IPS-18a (cell line): Measurements from ENCODE around the gene CD300LG.
"Not testable (repeated sequence)": the region's sequence is repeated elsewhere in the genome, so short reads cannot be mapped to it uniquely, and the experiment has no call there.

Source experiments
- H3K27ac ChIP-seq: one replicate; pipeline ENCODE4 v1.5.1; 2013; ENCODE audit warnings: low read length
- H3K27me3 ChIP-seq: one replicate; pipeline ENCODE4 v1.6.1; 2013; ENCODE audit warnings: mild to moderate bottlenecking, low read length; ENCODE audit not compliant: control insufficient read depth, insufficient read depth
- H3K36me3 ChIP-seq: one replicate; pipeline ENCODE4 v1.6.1; 2013; ENCODE audit warnings: low read depth, low read length; ENCODE audit not compliant: control insufficient read depth
- H3K4me1 ChIP-seq: one replicate; pipeline ENCODE4 v1.6.1; 2013; ENCODE audit warnings: low read depth, low read length; ENCODE audit not compliant: control insufficient read depth
- H3K4me3 ChIP-seq: one replicate; pipeline ENCODE4 v1.5.1; 2013; ENCODE audit warnings: low read length
- H3K9ac ChIP-seq: one replicate; pipeline ENCODE4 v1.6.1; 2013; ENCODE audit warnings: mild to moderate bottlenecking, low read length, moderate library complexity
- H3K9me3 ChIP-seq: one replicate; pipeline ENCODE4 v1.6.1; 2013; ENCODE audit warnings: low read depth, low read length; ENCODE audit not compliant: control insufficient read depth

Gene CD300LG

DNA sequence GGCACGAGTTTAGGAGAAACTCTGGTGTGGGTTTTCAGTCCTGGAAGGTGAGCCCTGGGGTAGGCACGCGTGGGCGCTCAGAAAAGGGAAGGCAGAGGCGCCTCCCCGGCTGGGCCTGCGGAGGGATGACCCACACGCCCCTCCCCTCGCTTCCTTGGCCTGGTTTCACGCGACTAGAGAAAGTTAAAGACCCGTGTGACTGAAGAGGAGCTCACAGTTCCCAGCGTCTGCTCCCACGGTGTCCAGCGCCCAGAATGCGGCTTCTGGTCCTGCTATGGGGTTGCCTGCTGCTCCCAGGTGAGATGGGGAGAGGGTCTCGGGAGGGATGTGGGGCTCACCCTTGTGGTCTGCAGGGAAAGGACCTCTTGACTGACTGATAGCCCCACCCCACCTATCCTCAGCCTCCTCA lies at the start of gene CD300LG:
CD300LG (plus strand) TSS at position 214 of the 409 bp plus-strand sequence; CDS start at position 255, 41 bp downstream.
- Histone ChIP-seq H3K4me3 (peak within 1 kb of the TSS; percentile 17), H3K9ac (no peak within 1 kb of the TSS), H3K27me3 (no peaks in the 10 kb centered on the region), H3K36me3 (no peaks in the 10 kb centered on the region), H3K9me3 (no peaks in the 10 kb centered on the region), H3K27ac (no peak within 1 kb of the TSS), H3K4me1 (peaks cover 8% of the 10 kb centered on the region)

DNA sequence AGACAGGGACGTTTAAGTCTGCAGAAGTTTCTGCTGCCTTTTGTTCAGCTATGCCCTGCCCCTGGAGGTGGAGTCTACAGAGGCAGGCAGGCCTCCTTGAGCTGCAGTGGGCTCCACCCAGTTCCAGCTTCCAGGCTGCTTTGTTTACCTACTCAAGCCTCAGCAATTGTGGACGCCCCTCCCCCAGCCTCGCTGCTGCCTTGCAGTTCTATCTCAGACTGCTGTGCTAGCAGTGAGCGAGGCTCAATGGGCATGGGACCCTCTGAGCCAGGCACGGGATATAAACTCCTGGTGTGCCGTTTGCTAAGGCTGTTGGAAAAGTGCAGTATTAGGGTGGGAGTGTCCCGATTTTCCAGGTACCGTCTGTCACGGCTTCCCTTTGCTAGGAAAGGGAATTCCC lies 49.0 kb upstream of the CD300LG start:
- H3K4me3 ChIP-seq, H3K27ac ChIP-seq, H3K36me3 ChIP-seq, H3K9me3 ChIP-seq, H3K9ac ChIP-seq, H3K4me1 ChIP-seq, H3K27me3 ChIP-seq: not testable (repeated sequence)

DNA sequence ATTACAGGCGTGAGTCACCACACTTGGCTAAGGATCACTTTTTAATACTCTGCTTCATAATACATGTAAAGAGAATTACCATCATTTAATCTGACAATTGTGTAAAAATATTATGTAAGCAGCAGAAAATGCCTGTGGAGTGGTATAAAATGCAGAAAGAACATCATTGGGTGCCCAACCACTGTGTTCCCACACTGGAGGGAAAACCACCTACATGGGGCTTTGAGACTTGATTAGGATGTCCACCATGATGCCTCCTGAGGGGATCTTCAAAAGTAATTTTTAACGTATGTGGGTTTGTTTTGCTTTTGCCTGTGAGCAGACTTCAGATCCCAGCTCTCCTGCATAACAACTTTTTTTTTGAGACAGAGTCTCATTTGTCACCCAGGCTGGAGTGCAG lies 47.9 kb upstream of the CD300LG start:
- Histone ChIP-seq H3K27ac (no peak overlapping the region), H3K4me1 (peaks cover 15% of the 10 kb centered on the region), H3K4me3 (no peak overlapping the region), H3K36me3 (no peaks in the 10 kb centered on the region), H3K9ac (no peak overlapping the region), H3K27me3 (no peaks in the 10 kb centered on the region), H3K9me3 (no peaks in the 10 kb centered on the region)

DNA sequence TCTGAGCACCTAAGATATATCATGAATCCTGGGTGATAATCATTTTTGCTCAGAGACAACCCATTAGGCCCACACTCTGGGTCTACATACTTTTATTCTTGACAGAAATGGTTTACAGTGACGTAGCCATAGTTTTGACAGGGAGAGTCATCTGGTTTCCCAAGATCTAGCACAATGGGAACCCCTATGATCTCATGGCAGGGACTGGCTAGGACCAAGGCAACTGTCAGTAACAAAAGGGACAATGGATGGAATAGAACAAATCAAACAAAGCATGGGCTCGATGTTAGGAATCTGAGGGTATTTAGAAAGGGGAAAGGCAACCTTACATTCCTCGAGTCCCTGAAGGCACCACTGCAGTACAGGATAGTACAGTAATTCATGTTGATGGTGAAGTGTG lies 46.2 kb upstream of the CD300LG start:
- no peak overlapping the region for H3K27ac ChIP-seq
- no peaks in the 10 kb centered on the region for H3K36me3 ChIP-seq
- peaks cover 21% of the 10 kb centered on the region for H3K4me1 ChIP-seq
- H3K4me3 ChIP-seq, result no peak overlapping the region
- no peaks in the 10 kb centered on the region for H3K27me3 ChIP-seq
- H3K9me3 ChIP-seq, result no peaks in the 10 kb centered on the region
- no peak overlapping the region for H3K9ac ChIP-seq

GRCh38 chr17:43801844-43802243 lies 45.1 kb upstream of the CD300LG start:
- Histone ChIP-seq H3K4me3 (no peak overlapping the region), H3K27ac (no peak overlapping the region), H3K36me3 (no peaks in the 10 kb centered on the region), H3K9ac (no peak overlapping the region), H3K4me1 (peaks cover 21% of the 10 kb centered on the region), H3K27me3 (no peaks in the 10 kb centered on the region), H3K9me3 (no peaks in the 10 kb centered on the region)

- Histone ChIP-seq H3K36me3 (no peaks in the 10 kb centered on the region), H3K4me3 (peak overlapping the region; percentile 3), H3K27ac (no peak overlapping the region), H3K4me1 (peaks cover 21% of the 10 kb centered on the region), H3K9me3 (no peaks in the 10 kb centered on the region), H3K9ac (no peak overlapping the region), H3K27me3 (no peaks in the 10 kb centered on the region)
Observed at GRCh38 chr17:43803758-43804157, 43.2 kb upstream of the CD300LG start.

- Histone ChIP-seq H3K4me1 (peaks cover 21% of the 10 kb centered on the region), H3K27me3 (no peaks in the 10 kb centered on the region), H3K4me3 (no peak overlapping the region), H3K36me3 (no peaks in the 10 kb centered on the region), H3K9me3 (no peaks in the 10 kb centered on the region), H3K27ac (no peak overlapping the region), H3K9ac (no peak overlapping the region)
Observed at GRCh38 chr17:43805117-43805516, 41.9 kb upstream of the CD300LG start.

GRCh38 chr17:43808076-43808475 lies 38.9 kb upstream of the CD300LG start:
- Histone ChIP-seq H3K36me3 (no peaks in the 10 kb centered on the region), H3K27ac (no peak overlapping the region), H3K9me3 (no peaks in the 10 kb centered on the region), H3K27me3 (no peaks in the 10 kb centered on the region), H3K9ac (no peak overlapping the region), H3K4me3 (no peak overlapping the region), H3K4me1 (peaks cover 24% of the 10 kb centered on the region)

DNA sequence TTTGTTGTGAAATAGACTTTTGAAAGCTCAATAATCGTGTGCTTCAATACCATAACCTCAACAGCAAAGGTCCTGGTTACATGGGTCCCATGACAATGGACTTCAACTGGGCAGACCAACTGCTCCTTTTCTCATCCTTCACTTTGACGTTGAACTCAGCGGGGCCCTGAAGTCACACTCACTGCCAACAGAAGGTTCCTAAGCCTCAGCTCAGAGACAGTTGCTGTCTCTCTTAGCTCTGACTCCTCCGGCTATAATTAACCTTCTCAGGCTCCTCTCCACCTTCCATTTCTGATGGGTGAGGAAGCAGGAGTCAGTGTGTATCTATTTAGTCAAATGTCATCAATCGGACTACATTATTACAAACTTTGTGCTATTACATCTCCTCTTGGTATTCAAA lies 37.9 kb upstream of the CD300LG start:
- H3K4me3 ChIP-seq, result no peak overlapping the region
- no peaks in the 10 kb centered on the region for H3K9me3 ChIP-seq
- no peak overlapping the region for H3K27ac ChIP-seq
- no peaks in the 10 kb centered on the region for H3K27me3 ChIP-seq
- peaks cover 13% of the 10 kb centered on the region for H3K4me1 ChIP-seq
- no peaks in the 10 kb centered on the region for H3K36me3 ChIP-seq
- H3K9ac ChIP-seq, result no peak overlapping the region

DNA sequence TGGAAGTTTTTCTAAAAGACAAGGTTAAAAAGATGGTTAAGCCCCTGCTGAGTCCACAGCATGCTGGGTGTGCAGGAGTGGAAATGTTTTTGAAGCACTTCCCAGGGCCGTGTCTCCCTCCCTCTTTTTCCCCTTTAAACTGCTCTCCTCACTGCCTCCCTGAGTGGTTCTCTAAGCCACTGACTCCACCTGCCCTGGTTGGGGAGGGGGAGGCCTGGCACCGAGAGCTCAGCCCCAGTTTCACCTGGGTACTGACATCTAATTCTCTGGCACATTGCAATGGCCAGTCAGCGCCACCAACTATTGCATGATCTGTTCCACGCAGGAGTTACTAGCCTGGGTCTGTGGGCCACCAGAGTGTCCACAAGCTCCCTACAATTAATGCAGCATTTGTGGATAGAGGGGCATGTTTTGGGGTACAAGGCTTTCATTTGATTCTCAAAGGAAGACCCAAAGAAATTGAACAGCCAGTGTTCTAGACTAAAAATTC lies 36.7 kb upstream of the CD300LG start:
- no peaks in the 10 kb centered on the region for H3K27me3 ChIP-seq
- no peaks in the 10 kb centered on the region for H3K9me3 ChIP-seq
- H3K27ac ChIP-seq, result no peak overlapping the region
- H3K4me1 ChIP-seq, result peaks cover 8% of the 10 kb centered on the region
- H3K36me3 ChIP-seq, result no peaks in the 10 kb centered on the region
- H3K9ac ChIP-seq, result no peak overlapping the region
- H3K4me3 ChIP-seq, result no peak overlapping the region

DNA sequence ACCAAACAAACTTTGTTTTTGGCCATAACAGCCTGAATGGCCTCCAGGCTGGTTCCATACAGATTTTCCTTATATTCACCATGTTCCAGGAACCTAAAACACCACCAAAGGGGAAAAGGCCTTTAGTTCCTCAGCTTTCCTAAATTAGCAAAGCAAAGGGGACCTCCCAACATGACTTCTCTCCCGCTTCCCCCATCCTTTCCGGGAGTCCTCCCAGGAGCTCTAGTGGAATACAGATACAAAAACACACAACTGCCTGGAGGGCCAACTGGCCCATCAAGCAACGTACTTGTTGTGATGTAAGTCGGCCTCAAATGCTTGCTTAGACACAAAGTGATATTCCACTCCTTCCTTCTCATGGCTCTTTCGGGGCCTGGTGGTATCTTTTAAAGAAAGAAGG lies 36.2 kb upstream of the CD300LG start:
- no peak overlapping the region for H3K4me3 ChIP-seq
- H3K36me3 ChIP-seq, result no peaks in the 10 kb centered on the region
- H3K4me1 ChIP-seq, result peaks cover 8% of the 10 kb centered on the region
- H3K27ac ChIP-seq, result no peak overlapping the region
- no peaks in the 10 kb centered on the region for H3K9me3 ChIP-seq
- no peak overlapping the region for H3K9ac ChIP-seq
- H3K27me3 ChIP-seq, result no peaks in the 10 kb centered on the region

DNA sequence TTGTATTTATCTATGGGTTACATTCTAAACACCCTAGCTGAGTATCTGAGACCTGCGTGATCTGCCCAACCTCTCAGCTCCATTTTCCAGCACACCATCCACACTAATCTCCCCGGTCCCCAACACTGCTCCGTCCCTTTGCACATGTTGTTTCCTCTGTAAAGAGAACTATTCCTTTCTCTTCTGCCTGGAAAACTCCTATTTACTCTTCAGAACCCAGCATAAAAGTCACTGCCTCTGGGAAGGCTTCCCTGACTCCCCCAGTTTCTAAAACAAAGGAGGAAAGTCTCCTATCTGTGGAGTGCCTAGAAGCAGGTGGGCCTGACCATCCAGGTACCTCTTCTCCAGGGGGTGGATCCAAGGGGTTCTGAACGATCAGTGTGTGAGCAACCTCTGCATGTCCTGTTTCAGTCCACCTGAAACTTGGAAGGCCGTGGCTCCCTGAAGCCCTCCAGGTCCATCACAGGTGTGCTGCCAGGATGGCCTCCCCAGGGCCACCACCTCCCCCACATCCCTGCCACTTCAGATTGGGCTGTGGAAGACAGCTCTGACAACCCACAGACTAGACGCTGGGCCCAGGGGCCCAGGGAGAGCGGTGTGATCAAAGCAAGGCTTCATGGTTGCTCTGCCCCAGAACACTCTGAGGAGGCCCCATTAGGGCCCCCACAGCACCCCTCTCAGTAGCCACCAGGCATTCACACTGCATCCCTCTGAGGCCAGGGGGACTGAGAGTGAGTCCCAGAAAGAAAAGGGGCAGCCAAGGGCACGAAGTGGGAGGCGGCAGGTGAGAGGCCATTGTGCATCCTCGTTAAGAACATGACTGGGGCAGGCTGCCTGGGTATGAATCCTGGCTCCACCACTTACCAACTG lies 34.3 kb upstream of the CD300LG start:
- Histone ChIP-seq H3K27me3 (no peaks in the 10 kb centered on the region), H3K4me1 (peaks cover 8% of the 10 kb centered on the region), H3K9me3 (no peaks in the 10 kb centered on the region), H3K9ac (no peak overlapping the region), H3K4me3 (no peak overlapping the region), H3K36me3 (no peaks in the 10 kb centered on the region), H3K27ac (no peak overlapping the region)
